ENCODE results near the gene STK32B. TPM values are rescaled to one million over a fixed set of nuclear protein-coding genes. Genes with fewer than 3 reads are reported as not detected.

STK32B gene
- total and polyA plus RNA-seq, 3 donors from 2014 or later, result 17.5 to 29.7 (median 22.6) TPM

DNA sequence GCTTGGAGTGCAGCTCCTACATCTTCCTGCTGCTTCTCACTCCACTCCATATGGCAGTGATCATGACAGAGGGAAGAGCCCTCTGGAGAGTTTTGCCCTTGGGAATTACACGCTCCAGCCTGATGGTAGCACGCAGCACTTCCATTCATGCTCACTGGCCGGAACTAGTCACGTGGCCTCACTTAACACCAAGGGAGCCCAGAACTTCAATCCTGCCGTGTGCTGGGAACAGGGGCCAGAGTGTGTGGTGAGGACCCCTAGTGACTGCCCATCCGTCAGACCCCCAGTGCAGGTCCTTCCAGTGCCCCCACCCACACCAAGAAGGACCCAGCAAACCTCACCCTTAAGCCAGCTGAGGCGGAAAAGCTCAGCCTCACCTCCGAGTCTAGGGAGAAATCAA is 426.3 kb downstream of the STK32B start:
- H3K27me3 ChIP-seq, result no peaks in the 10 kb centered on the region
- H3K4me1 ChIP-seq, result no peaks in the 10 kb centered on the region
- intact Hi-C loops (cut with DNase I; ENCODE audit: low total_unique reads), result no loop called here
- no peak overlapping the region for H3K4me3 ChIP-seq
- DNase-seq, result no peak
- H3K36me3 ChIP-seq (ENCODE audit: low read depth, missing control alignments), result no peaks in the 10 kb centered on the region
- H3K9me3 ChIP-seq, result no peaks in the 10 kb centered on the region
- TF ChIP-seq, protein P1, sequence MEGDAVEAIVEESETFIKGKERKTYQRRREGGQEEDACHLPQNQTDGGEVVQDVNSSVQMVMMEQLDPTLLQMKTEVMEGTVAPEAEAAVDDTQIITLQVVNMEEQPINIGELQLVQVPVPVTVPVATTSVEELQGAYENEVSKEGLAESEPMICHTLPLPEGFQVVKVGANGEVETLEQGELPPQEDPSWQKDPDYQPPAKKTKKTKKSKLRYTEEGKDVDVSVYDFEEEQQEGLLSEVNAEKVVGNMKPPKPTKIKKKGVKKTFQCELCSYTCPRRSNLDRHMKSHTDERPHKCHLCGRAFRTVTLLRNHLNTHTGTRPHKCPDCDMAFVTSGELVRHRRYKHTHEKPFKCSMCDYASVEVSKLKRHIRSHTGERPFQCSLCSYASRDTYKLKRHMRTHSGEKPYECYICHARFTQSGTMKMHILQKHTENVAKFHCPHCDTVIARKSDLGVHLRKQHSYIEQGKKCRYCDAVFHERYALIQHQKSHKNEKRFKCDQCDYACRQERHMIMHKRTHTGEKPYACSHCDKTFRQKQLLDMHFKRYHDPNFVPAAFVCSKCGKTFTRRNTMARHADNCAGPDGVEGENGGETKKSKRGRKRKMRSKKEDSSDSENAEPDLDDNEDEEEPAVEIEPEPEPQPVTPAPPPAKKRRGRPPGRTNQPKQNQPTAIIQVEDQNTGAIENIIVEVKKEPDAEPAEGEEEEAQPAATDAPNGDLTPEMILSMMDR (IDR thresholded peaks at IDR 0.05), result no peak
- no peak for TF ChIP-seq POLR2A (IDR thresholded peaks at IDR 0.05)
- WGBS, 2 donors, result 71 to 90% methylated on average over 4 to 8 of the region's 8 CpGs
- H3K27ac ChIP-seq, result no peak overlapping the region

DNA sequence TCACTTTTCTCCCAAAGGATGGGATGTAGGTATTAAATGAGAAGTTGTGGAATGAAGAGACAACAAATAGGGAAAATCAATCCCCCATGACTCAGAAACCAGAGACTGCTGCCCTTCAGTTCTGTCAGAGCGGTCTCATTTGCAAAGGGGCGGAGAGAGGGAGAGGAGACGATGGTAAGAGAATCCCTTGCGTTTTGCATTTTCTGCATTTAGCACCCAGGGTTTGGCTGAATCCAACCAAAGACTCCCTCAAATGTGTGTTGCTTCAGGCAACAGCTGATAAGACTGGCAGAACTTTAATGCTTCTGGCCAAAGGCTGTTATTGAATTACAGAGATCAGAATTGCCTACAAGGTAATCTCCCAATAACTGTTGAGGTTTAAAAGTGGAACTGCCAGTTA is 426.9 kb downstream of the STK32B start:
- DNase-seq, result no peak
- H3K4me1 ChIP-seq, result no peaks in the 10 kb centered on the region
- no peak overlapping the region for H3K27ac ChIP-seq
- no peak overlapping the region for H3K4me3 ChIP-seq
- TF ChIP-seq, protein P1 (IDR thresholded peaks at IDR 0.05), result no peak
- TF ChIP-seq POLR2A (IDR thresholded peaks at IDR 0.05), result no peak
- no peaks in the 10 kb centered on the region for H3K27me3 ChIP-seq
- 41 to 70% methylated on average over 4 of the region's 4 CpGs for WGBS, 2 donors
- H3K9me3 ChIP-seq, result no peaks in the 10 kb centered on the region
- H3K36me3 ChIP-seq (ENCODE audit: low read depth, missing control alignments), result no peaks in the 10 kb centered on the region
- intact Hi-C loops (cut with DNase I; ENCODE audit: low total_unique reads), result no loop called here

- TF ChIP-seq, protein P1 (IDR thresholded peaks at IDR 0.05), result no peak
- no peak for TF ChIP-seq POLR2A (IDR thresholded peaks at IDR 0.05)
- Histone ChIP-seq H3K27me3 (no peaks in the 10 kb centered on the region), H3K4me1 (no peaks in the 10 kb centered on the region), H3K9me3 (no peaks in the 10 kb centered on the region), H3K36me3 (ENCODE audit: low read depth, missing control alignments) (no peaks in the 10 kb centered on the region), H3K4me3 (no peak overlapping the region), H3K27ac (no peak overlapping the region)
- intact Hi-C loops (cut with DNase I; ENCODE audit: low total_unique reads), result no loop called here
- 84% methylated on average over 6 of the region's 6 CpGs for WGBS, 2 donors
- no peak for DNase-seq
These were observed 427.4 kb downstream of the STK32B start for GRCh38 chr4:5478697-5479096.

- DNase-seq, result no peak
- no peaks in the 10 kb centered on the region for H3K27me3 ChIP-seq
- H3K27ac ChIP-seq, result no peak overlapping the region
- H3K4me3 ChIP-seq, result no peak overlapping the region
- 84 to 88% methylated on average over 4 of the region's 4 CpGs for WGBS, 2 donors
- H3K36me3 ChIP-seq (ENCODE audit: low read depth, missing control alignments), result no peaks in the 10 kb centered on the region
- intact Hi-C loops (cut with DNase I; ENCODE audit: low total_unique reads), result no loop called here
- H3K4me1 ChIP-seq, result no peaks in the 10 kb centered on the region
- TF ChIP-seq POLR2A (IDR thresholded peaks at IDR 0.05), result no peak
- TF ChIP-seq, protein P1 (IDR thresholded peaks at IDR 0.05), result no peak
- no peaks in the 10 kb centered on the region for H3K9me3 ChIP-seq
These were observed 428.3 kb downstream of the STK32B start for GRCh38 chr4:5479518-5480060.

DNA sequence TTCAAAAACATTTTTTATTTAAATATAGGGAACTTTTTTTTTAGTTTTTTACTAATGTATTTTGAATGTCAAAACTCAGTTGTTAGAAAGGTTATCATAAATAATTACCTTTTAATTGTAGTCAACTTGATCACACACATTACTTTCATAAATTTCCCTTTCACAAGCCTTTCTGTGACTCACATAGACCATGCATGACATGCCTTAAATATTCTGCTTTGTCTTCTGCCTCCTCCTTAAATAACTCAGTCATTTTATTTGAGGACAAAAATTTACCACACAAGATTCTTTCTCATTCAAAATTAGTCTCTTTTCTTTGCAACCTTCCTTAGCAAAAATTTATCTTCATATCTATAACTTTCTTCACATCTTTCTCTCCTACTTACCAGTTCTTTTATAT is 437.1 kb downstream of the STK32B start:
- Histone ChIP-seq H3K36me3 (ENCODE audit: low read depth, missing control alignments) (no peaks in the 10 kb centered on the region), H3K27me3 (no peaks in the 10 kb centered on the region), H3K9me3 (no peaks in the 10 kb centered on the region), H3K27ac (no peak overlapping the region), H3K4me3 (no peak overlapping the region), H3K4me1 (no peaks in the 10 kb centered on the region)
- intact Hi-C loops (cut with DNase I; ENCODE audit: low total_unique reads), result no loop called here
- DNase-seq, result no peak
- TF ChIP-seq POLR2A (IDR thresholded peaks at IDR 0.05), result no peak
- TF ChIP-seq, protein P1 (IDR thresholded peaks at IDR 0.05), result no peak
